Ovary (tissue), 9 donors: Measurements from ENCODE around the gene MYO9B. TPM values are rescaled to one million over a fixed set of nuclear protein-coding genes. Genes with fewer than 3 reads are reported as not detected.

Source experiments
- DNase-seq, 5 donors: peaks; one replicate each; pipeline ENCODE4 v3.0.0-alpha.2; 2019 to 2020
- H3K27ac ChIP-seq, 2 donors: fragments of 200-600 bp; one replicate each; pipeline versions ENCODE4 v1.5.1 to v1.8.0; 2019 to 2022
- H3K27me3 ChIP-seq: fragments of 200-600 bp; one replicate; pipeline ENCODE4 v1.8.0; 2022
- H3K36me3 ChIP-seq: fragments of 200-600 bp; sonication (generic); one replicate; pipeline ENCODE4 v1.5.1; 2019
- H3K4me1 ChIP-seq: one replicate; pipeline ENCODE4 v1.8.1; 2013; ENCODE audit warnings: mild to moderate bottlenecking, moderate library complexity; ENCODE audit not compliant: insufficient read depth
- H3K4me3 ChIP-seq: fragments of 200-600 bp; sonication (generic); one replicate; pipeline ENCODE4 v1.5.1; 2017
- H3K9me3 ChIP-seq, 2 donors: fragments of 200-600 bp in 1 of 2; sonication (generic) in 1 of 2; one replicate each; pipeline versions ENCODE4 v1.5.1 to v1.8.1; 2013 to 2019; ENCODE audit warnings: mild to moderate bottlenecking in 1 of 2, moderate library complexity in 1 of 2
- EP300 ChIP-seq: sonication (generic); formaldehyde crosslinking; IDR thresholded peaks from one replicate; pipeline ENCODE4 v1.6.1; 2017; ENCODE audit warnings: antibody characterized with exemption
- POLR2A ChIP-seq: fragments of 450-650 bp; IDR thresholded peaks from one replicate; pipeline ENCODE4 v1.6.1; 2017; ENCODE audit warnings: antibody characterized with exemption, mild to moderate bottlenecking, moderate library complexity
- WGBS, 3 donors: extraction: QIAGEN DNeasy Blood & Tissue Kit in 1 of 3; methylation state at CpG; one replicate each; pipeline versions ENCODE4 v1.1.5 to v1.1.7; 2013 to 2017; 5-methylcytosine and 5-hydroxymethylcytosine counted together
- intact Hi-C, 4 donors: fragments of 100-400 bp; cut with DNase I; formaldehyde crosslinking; loops; one replicate each; pipeline versions ENCODE4 v1.11.0 to v1.15.1; 2022 to 2023
- polyA plus RNA-seq, 2 donors: library from polyadenylated mRNA; stranded (reverse); fragments of 200-250 nt in 1 of 2; fragments of 350-450 nt in 1 of 2; fragmentation: Illumina TruSeq in 1 of 2; extraction: RNeasy Lipid Tissue Mini Kit (QIAGEN cat#74804) in 1 of 2; gene quantifications; one replicate each; pipeline ENCODE4 v1.2.3, GENCODE V29; 2013 to 2014
- total RNA-seq, 7 donors: library from RNA; depleted of rRNA in 2 of 7; stranded (reverse); fragments of >200 nt in 2 of 7; fragmentation: NEBNext Ultra II Directional in 3 of 7; extraction: Animal tissue kit (Norgen Biotek cat#: 25700) in 3 of 7; gene quantifications; one replicate each; pipeline versions ENCODE4 v1.1.0 to v1.2.4, GENCODE V29; 2016 to 2023
- TF ChIP-seq, protein P1 (sequence below), 3 donors: fragments of 450-650 bp in 2 of 3; fragments of 200-600 bp in 1 of 3; IDR thresholded peaks; one replicate each; pipeline versions ENCODE4 v1.5.1 to v1.8.0; 2016 to 2022; ENCODE audit warnings: antibody characterized with exemption in 3 of 3, mild to moderate bottlenecking in 1 of 3
- donor health status: DM: no; HTN: no; CAD: no; lungs with moderate emphysema.
- donor health status: DM: no; HTN: no; CAD: no.
- donor health status: Bipolar disorder and iron deficiency.
- donor health status: DM: yes; HTN: yes; CAD: no.
- donor health status: DM: no; HTN: no; CAD: no.
- donor health status: DM: yes; HTN: yes; CAD: no.

MYO9B gene
- total and polyA plus RNA-seq, 9 donors = 17.9 to 56.3 (median 34.1) TPM

DNA sequence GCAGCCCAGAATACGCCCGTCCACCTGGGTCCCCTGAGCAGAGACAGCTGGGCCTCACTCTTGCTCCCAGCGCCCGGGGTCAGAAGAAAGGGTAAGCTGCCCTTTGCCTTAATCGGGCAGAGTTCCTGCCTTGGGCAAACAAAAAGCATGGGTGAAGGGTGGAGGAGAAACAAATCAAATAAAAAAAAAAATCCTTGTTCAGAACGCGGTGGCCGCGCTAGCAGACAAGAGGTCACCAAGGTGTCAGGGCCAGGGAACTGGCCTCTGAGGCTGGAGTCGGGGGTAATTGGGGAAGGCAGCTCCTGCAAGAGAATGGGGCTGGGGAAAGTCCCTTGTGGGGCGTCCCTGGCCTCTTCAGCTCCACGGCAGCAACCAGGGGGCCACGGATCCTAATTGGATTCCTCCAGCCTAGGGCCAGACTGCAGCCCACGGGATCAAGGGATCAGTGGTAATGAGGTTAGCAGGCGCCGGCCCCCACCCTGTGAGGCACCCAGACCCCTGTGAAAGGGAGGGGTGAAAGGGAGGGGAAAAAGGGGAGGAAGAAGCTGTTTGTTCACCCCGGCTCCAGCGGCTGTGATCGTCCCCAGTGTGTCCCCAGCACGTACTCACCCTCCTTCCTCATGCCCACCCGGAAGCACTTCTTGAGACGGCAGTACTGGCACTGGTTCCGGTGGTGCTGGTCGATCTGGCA lies 164.6 kb downstream of the MYO9B start:
- no peaks in the 10 kb centered on the region for H3K27me3 ChIP-seq
- H3K4me3 ChIP-seq = no peak overlapping the region
- no peaks in the 10 kb centered on the region for H3K36me3 ChIP-seq
- DNase-seq = no peak
- H3K9me3 ChIP-seq = no peaks in the 10 kb centered on the region
- no peaks in the 10 kb centered on the region for H3K4me1 ChIP-seq
- WGBS, 3 donors = 65 to 68% (median 66%) methylated on average over 24 of the region's 24 CpGs
- H3K27ac ChIP-seq = no peak overlapping the region
- TF ChIP-seq EP300 (no peak), POLR2A (no peak)
- TF ChIP-seq, protein P1, sequence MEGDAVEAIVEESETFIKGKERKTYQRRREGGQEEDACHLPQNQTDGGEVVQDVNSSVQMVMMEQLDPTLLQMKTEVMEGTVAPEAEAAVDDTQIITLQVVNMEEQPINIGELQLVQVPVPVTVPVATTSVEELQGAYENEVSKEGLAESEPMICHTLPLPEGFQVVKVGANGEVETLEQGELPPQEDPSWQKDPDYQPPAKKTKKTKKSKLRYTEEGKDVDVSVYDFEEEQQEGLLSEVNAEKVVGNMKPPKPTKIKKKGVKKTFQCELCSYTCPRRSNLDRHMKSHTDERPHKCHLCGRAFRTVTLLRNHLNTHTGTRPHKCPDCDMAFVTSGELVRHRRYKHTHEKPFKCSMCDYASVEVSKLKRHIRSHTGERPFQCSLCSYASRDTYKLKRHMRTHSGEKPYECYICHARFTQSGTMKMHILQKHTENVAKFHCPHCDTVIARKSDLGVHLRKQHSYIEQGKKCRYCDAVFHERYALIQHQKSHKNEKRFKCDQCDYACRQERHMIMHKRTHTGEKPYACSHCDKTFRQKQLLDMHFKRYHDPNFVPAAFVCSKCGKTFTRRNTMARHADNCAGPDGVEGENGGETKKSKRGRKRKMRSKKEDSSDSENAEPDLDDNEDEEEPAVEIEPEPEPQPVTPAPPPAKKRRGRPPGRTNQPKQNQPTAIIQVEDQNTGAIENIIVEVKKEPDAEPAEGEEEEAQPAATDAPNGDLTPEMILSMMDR (IDR thresholded peaks at IDR 0.05) = no peak
- intact Hi-C loops = no loop called here

DNA sequence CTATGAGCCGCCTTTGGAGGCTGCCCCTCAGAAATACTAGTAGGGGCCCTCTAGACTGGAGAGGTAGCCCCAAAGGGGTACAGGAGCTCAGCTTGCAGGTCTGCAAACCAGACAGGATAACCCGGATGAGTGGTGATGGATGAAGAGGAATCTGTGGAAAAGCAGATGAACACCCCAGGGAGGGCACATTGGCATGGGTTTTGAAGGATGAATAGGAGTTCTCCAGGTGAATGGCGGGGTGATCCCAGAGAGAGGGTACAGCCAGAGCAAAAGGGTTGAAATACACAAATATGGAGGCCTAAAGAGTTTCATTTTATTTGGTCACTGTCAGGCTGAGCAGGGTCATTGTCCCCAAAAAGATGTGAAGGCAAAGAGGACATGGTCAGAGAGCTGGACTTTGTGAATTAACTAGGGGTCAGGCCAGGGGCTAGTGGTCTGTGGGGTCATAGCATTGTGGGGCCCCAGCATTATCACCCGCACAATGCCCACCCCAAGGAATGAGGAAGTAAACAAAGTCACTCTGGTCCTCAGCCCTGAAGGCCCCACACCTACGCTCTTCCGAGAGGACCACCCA lies 165.3 kb downstream of the MYO9B start:
- Histone ChIP-seq H3K4me1 (no peaks in the 10 kb centered on the region), H3K36me3 (no peaks in the 10 kb centered on the region), H3K9me3 (no peaks in the 10 kb centered on the region), H3K27ac (no peak overlapping the region), H3K4me3 (no peak overlapping the region), H3K27me3 (no peaks in the 10 kb centered on the region)
- intact Hi-C loops = no loop called here
- no peak for TF ChIP-seq EP300
- TF ChIP-seq, protein P1 (IDR thresholded peaks at IDR 0.05) = no peak
- TF ChIP-seq POLR2A = no peak
- WGBS, 3 donors = 92 to 96% (median 96%) methylated on average over 6 of the region's 6 CpGs
- no peak for DNase-seq

DNA sequence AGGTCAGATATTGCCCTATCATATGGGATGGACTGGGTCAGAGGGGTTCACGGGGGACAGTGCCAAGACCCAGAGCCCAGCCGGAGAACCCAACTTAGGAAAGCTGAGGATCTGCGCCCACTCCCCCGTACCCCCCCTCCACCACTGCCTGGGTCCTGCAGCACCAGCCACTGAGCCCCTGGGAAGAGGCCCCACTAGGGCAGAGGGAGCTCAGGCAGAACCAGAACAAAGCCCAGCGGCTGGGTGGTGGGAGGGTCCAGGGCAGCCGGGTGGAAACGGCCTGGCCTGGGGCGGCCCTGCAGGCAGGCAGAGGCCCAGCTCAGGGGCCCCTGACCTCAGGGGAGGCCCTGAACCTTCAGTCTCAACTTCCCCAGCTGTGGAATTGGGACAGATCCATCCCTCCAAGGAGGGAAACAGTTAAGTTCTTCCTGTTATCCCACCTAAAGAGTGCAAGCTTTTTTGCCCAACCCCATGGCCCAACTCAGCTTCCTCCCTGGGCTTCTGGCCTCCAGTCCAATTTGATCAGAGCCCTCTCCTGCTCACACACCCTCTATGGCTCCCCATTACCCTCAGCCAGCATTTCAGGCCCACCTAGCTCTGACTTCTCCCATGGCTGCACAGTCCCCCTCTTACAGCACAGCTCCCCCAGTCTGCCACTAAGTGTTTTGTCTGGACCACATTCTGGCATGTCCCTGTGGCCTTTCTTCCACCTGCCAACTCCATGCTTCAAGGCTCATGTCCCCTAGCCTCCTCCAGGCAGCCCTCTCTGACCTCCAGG lies 167.0 kb downstream of the MYO9B start:
- peaks cover 4% of the 10 kb centered on the region for H3K4me1 ChIP-seq
- H3K27me3 ChIP-seq = no peaks in the 10 kb centered on the region
- no peak overlapping the region for H3K4me3 ChIP-seq
- H3K9me3 ChIP-seq = no peaks in the 10 kb centered on the region
- TF ChIP-seq, protein P1 (IDR thresholded peaks at IDR 0.05) = no peak
- TF ChIP-seq POLR2A (no peak), EP300 (no peak)
- peak overlapping the region in 1 of 2 donors; percentile 15 for H3K27ac ChIP-seq
- H3K36me3 ChIP-seq = no peaks in the 10 kb centered on the region
- intact Hi-C loops = no loop called here
- no peak for DNase-seq
- 44 to 68% (median 58%) methylated on average over 5 to 8 of the region's 8 CpGs for WGBS, 3 donors

DNA sequence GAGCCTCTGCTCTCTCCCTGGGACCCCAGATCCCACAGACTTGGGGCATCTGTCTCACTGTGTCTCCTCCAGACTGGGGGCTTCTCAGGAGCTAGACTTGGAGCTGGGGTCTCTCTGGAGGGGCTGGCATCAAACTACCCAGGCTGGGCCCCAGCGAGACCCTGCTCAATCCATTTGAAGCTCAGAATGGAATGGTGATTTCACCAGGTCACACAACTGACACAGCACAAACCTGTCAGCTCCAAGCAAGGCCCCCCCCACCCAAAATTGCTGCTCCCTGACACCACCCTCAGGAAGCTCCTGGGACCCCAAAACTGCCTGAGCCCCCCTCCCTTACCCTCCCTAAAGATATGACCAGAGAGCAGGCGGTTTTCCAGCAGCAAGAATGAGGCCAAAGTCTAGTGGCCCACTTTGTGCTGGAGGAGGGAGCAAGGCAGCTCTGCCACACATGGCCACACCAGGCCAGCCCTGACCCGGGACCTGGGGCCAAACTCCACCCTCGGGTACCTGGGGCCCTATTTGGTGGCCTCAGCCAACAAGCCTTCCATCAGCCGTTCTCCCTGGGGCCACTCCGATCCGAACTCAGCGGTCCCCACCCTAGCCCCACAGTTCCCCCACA lies 167.7 kb downstream of the MYO9B start:
- WGBS, 3 donors = 30 to 40% (median 40%) methylated on average over 6 to 8 of the region's 8 CpGs
- TF ChIP-seq EP300 = no peak
- Histone ChIP-seq H3K4me3 (peak overlapping the region; percentile 87), H3K4me1 (peaks cover 4% of the 10 kb centered on the region), H3K27me3 (no peaks in the 10 kb centered on the region), H3K9me3 (no peaks in the 10 kb centered on the region), H3K27ac (peak overlapping the region in 1 of 2 donors; percentile 46), H3K36me3 (no peaks in the 10 kb centered on the region)
- DNase-seq = no peak
- intact Hi-C loops = no loop called here
